Measurements from ENCODE around the gene RPS4Y2. TPM values are rescaled to one million over a fixed set of nuclear protein-coding genes. Genes with fewer than 3 reads are reported as not detected.

RPS4Y2 gene
- total and polyA plus RNA-seq, 2 donors (not counting 3 experiments of a cell fraction or from before 2014, with no cell fraction given), result not detected

DNA sequence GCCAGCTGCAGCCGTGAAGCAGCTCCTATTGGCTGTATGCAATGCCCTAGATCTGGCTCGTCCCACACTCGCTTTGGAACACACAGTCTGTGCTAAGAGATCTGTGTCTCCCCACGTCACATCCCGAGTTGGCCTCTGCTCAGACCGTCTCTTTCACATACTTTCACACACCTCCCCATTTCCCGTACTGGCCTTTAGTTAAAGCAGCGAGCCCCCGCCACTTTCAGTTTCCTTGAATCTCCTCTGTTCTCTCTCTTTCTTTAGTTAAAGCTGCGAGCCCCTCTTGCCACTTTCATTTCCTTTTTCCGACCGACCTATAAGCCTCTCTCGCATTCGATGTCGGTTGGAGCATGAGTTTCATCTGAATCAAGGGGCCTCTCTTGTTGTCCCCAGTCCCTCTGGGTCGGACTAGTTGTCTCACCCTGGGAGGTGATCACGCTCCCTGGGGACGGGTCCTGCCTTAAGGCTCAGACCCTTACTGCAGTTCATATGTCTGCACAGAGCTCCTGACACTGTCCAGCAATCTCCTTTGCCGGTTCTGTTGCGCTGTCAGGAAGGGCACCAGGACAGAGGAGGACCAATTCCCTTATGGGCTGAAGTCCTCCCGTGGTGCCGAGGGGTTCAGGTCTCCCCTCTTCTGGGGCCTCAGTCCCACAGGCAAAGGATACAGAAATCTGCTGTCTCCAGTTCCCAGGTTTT, 42.6 kb downstream of the RPS4Y2 start:
- Histone ChIP-seq H2AFZ (ENCODE audit: low read depth, low read length) (no peak overlapping the region), H3K36me3 (ENCODE audit: control insufficient read depth in 2 of 2, extremely low read depth in 1 of 2, insufficient read depth in 2 of 2, low read length in 2 of 2) (no peaks in the 10 kb centered on the region), H3K9me1 (replicated peaks; ENCODE audit: control insufficient read depth, extremely low read depth, insufficient read depth, low read length) (no peaks in the 10 kb centered on the region), H4K20me1 (replicated peaks; ENCODE audit: control insufficient read depth, extremely low read depth, insufficient read depth, low read length) (no peaks in the 10 kb centered on the region), H3K4me2 (ENCODE audit: insufficient read depth, low read length) (no peak overlapping the region), H3K27me3 (ENCODE audit: control insufficient read depth in 2 of 2, insufficient read depth in 2 of 2, low read length in 2 of 2) (no peaks in the 10 kb centered on the region), H3K4me1 (ENCODE audit: control insufficient read depth, extremely low read depth, insufficient read depth, low read length) (no peaks in the 10 kb centered on the region), H3K27ac (ENCODE audit: insufficient read depth, low read depth, low read length) (no peak overlapping the region), H3K79me2 (ENCODE audit: control insufficient read depth, insufficient read depth, low read length) (no peaks in the 10 kb centered on the region), H3K4me3 (replicated peaks in 1 of 3; ENCODE audit: insufficient read depth in 1 of 3, low read depth in 1 of 3, low read length in 3 of 3) (no peak overlapping the region), H3K9ac (replicated peaks; ENCODE audit: extremely low read depth, insufficient read depth, low read length) (no peak overlapping the region), H3K9me3 (replicated peaks; ENCODE audit: control insufficient read depth, insufficient read depth, low read length) (no peaks in the 10 kb centered on the region)
- dilution Hi-C loops (cut with MboI; ENCODE audit: extremely low pct_ligation_motif_present, low sequenced_read_pairs), result no loop called here
- CTCF ChIA-PET, result no interaction called here
- intact Hi-C loops (cut with micrococcal nuclease), result no loop called here
- BruUV-seq (replicated peaks), result no TSS peak
- no peak for TF ChIP-seq FOS (IDR thresholded peaks at IDR 0.05; ENCODE audit: borderline replicate concordance, insufficient read depth, low read length)
- TF ChIP-seq GATA2 (IDR thresholded peaks at IDR 0.05; ENCODE audit: insufficient read depth, insufficient read length, low read depth, low read length), result no peak
- TF ChIP-seq, protein P1, sequence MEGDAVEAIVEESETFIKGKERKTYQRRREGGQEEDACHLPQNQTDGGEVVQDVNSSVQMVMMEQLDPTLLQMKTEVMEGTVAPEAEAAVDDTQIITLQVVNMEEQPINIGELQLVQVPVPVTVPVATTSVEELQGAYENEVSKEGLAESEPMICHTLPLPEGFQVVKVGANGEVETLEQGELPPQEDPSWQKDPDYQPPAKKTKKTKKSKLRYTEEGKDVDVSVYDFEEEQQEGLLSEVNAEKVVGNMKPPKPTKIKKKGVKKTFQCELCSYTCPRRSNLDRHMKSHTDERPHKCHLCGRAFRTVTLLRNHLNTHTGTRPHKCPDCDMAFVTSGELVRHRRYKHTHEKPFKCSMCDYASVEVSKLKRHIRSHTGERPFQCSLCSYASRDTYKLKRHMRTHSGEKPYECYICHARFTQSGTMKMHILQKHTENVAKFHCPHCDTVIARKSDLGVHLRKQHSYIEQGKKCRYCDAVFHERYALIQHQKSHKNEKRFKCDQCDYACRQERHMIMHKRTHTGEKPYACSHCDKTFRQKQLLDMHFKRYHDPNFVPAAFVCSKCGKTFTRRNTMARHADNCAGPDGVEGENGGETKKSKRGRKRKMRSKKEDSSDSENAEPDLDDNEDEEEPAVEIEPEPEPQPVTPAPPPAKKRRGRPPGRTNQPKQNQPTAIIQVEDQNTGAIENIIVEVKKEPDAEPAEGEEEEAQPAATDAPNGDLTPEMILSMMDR (IDR thresholded peaks at IDR 0.05; ENCODE audit: extremely low read depth in 1 of 2, insufficient read depth in 1 of 2, low read depth in 1 of 2, low read length in 2 of 2), result no peak
- no peak for TF ChIP-seq POLR2AphosphoS5 (IDR thresholded peaks at IDR 0.05; ENCODE audit: insufficient read depth, low read depth, low read length)
- no peak for TF ChIP-seq MYC (IDR thresholded peaks at IDR 0.05; ENCODE audit: low read depth, low read length)
- TF ChIP-seq JUN (IDR thresholded peaks at IDR 0.05; ENCODE audit: borderline replicate concordance, insufficient read depth, insufficient read length, low read depth), result no peak
- TF ChIP-seq POLR2A (IDR thresholded peaks at IDR 0.05; ENCODE audit: low read depth, low read length), result no peak
- no peak for TF ChIP-seq EZH2 (IDR thresholded peaks at IDR 0.05; ENCODE audit: borderline replicate concordance, low read depth, low read length, severe bottlenecking)
- TF ChIP-seq, protein P2, sequence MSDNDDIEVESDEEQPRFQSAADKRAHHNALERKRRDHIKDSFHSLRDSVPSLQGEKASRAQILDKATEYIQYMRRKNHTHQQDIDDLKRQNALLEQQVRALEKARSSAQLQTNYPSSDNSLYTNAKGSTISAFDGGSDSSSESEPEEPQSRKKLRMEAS (IDR thresholded peaks at IDR 0.05; ENCODE audit: insufficient read depth, insufficient read length), result no peak
- POLR2A ChIA-PET, result no interaction called here
- FAIRE-seq, result no peak
- DNase-seq (ENCODE audit: low read depth, low spot score), result no peak
